ENCODE results near the gene DENND1B.

GRCh38 chr1:197706601-197707000 is 68.7 kb downstream of the DENND1B start:
- TF ChIP-seq POLR2A (IDR thresholded peaks at IDR 0.05) (no peak), CTCF (IDR thresholded peaks at IDR 0.05) (no peak)
